Measurements from ENCODE around the gene ZPBP2. TPM values are rescaled to one million over a fixed set of nuclear protein-coding genes. Genes with fewer than 3 reads are reported as not detected.

Gene ZPBP2
- total RNA-seq, 1 experiment from 2014 or later = not detected

- TF ChIP-seq IRF1 (CRISPR knock-in tag; IDR thresholded peaks at IDR 0.05) = no peak
- no peak for TF ChIP-seq CBFB (CRISPR knock-in tag; IDR thresholded peaks at IDR 0.05; ENCODE audit: low read depth)
- no peak for TF ChIP-seq JAZF1 (CRISPR knock-in tag; IDR thresholded peaks at IDR 0.05)
- TF ChIP-seq OVOL2 (CRISPR knock-in tag; IDR thresholded peaks at IDR 0.05; ENCODE audit: borderline replicate concordance) = no peak
- no peak for TF ChIP-seq USF2 (CRISPR knock-in tag; IDR thresholded peaks at IDR 0.05)
- TF ChIP-seq ARID4B (CRISPR knock-in tag; IDR thresholded peaks at IDR 0.05; ENCODE audit: borderline replicate concordance) = no peak
- no peak for TF ChIP-seq ZBTB21 (CRISPR knock-in tag; IDR thresholded peaks at IDR 0.05; ENCODE audit: borderline replicate concordance)
- no peak for TF ChIP-seq GRHL2 (CRISPR knock-in tag; IDR thresholded peaks at IDR 0.05; ENCODE audit: insufficient replicate concordance, severe bottlenecking)
- TF ChIP-seq NFYB (CRISPR knock-in tag; conservative IDR thresholded peaks at IDR 0.05; ENCODE audit: low read depth) = no peak
- TF ChIP-seq CDX4 (CRISPR knock-in tag; IDR thresholded peaks at IDR 0.05; ENCODE audit: borderline replicate concordance) = no peak
- TF ChIP-seq NFE2L1 (CRISPR knock-in tag; IDR thresholded peaks at IDR 0.05) = no peak
- no peak for TF ChIP-seq ATF6 (CRISPR knock-in tag; IDR thresholded peaks at IDR 0.05)
Observed at GRCh38 chr17:39870776-39871175, 2.8 kb downstream of the ZPBP2 start (continued).

GRCh38 chr17:39871801-39872200 lies 3.8 kb downstream of the ZPBP2 start:
- peaks cover 26% of the 10 kb centered on the region for H3K27me3 Mint-ChIP-seq (ENCODE audit: low read depth)
- no peaks in the 10 kb centered on the region for H3K9me3 Mint-ChIP-seq
- no peak overlapping the region for H3K27ac Mint-ChIP-seq
- DNase-seq (ENCODE audit: low spot score) (no peak), ATAC-seq (no peak)
- H3K4me3 Mint-ChIP-seq = no peak overlapping the region
- CTCF ChIA-PET = interaction anchor here (1.5 kb wide), 1 partner anchor 87 kb away, joined by 4 read pairs; no protein-coding TSS in a partner anchor
- no peaks in the 10 kb centered on the region for H3K36me3 Mint-ChIP-seq
- POLR2A ChIA-PET = no interaction called here
- H3K4me1 Mint-ChIP-seq = no peaks in the 10 kb centered on the region
- TF ChIP-seq ELF4 (CRISPR knock-in tag; IDR thresholded peaks at IDR 0.05; ENCODE audit: low read depth) (no peak), NR1H2 (CRISPR knock-in tag; IDR thresholded peaks at IDR 0.05) (no peak), FOXJ3 (CRISPR knock-in tag; IDR thresholded peaks at IDR 0.05; ENCODE audit: borderline replicate concordance) (no peak), JAZF1 (CRISPR knock-in tag; IDR thresholded peaks at IDR 0.05) (no peak), ARID4B (CRISPR knock-in tag; IDR thresholded peaks at IDR 0.05; ENCODE audit: borderline replicate concordance) (no peak), CBFB (CRISPR knock-in tag; IDR thresholded peaks at IDR 0.05; ENCODE audit: low read depth) (no peak), FOXP1 (CRISPR knock-in tag; IDR thresholded peaks at IDR 0.05; ENCODE audit: borderline replicate concordance) (no peak), SMAD4 (CRISPR knock-in tag; IDR thresholded peaks at IDR 0.05) (no peak), E2F4 (CRISPR knock-in tag; IDR thresholded peaks at IDR 0.05; ENCODE audit: borderline replicate concordance, low read depth) (no peak), CREM (CRISPR knock-in tag; IDR thresholded peaks at IDR 0.05) (no peak)
